C4-2B (cell line): ENCODE results near the gene POU2AF1.

Source experiments
- H3K27ac ChIP-seq: fragments of 450-650 bp; 2 replicates; pipeline ENCODE4 v1.5.1; 2017
- ZFX ChIP-seq: fragments of 450-650 bp; IDR thresholded peaks from 2 replicates; pipeline ENCODE4 v1.6.1; 2017
- TF ChIP-seq, protein P1 (sequence below): fragments of 450-650 bp; conservative IDR thresholded peaks from 2 replicates; pipeline ENCODE4 v1.5.1; 2017; ENCODE audit warnings: mild to moderate bottlenecking

The POU2AF1 gene

GRCh38 chr11:111358038-111359001 is 20.8 kb downstream of the POU2AF1 start:
- TF ChIP-seq, protein P1, sequence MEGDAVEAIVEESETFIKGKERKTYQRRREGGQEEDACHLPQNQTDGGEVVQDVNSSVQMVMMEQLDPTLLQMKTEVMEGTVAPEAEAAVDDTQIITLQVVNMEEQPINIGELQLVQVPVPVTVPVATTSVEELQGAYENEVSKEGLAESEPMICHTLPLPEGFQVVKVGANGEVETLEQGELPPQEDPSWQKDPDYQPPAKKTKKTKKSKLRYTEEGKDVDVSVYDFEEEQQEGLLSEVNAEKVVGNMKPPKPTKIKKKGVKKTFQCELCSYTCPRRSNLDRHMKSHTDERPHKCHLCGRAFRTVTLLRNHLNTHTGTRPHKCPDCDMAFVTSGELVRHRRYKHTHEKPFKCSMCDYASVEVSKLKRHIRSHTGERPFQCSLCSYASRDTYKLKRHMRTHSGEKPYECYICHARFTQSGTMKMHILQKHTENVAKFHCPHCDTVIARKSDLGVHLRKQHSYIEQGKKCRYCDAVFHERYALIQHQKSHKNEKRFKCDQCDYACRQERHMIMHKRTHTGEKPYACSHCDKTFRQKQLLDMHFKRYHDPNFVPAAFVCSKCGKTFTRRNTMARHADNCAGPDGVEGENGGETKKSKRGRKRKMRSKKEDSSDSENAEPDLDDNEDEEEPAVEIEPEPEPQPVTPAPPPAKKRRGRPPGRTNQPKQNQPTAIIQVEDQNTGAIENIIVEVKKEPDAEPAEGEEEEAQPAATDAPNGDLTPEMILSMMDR = no peak
- no peak overlapping the region; the same call in 1 of the 2 replicates for H3K27ac ChIP-seq

DNA sequence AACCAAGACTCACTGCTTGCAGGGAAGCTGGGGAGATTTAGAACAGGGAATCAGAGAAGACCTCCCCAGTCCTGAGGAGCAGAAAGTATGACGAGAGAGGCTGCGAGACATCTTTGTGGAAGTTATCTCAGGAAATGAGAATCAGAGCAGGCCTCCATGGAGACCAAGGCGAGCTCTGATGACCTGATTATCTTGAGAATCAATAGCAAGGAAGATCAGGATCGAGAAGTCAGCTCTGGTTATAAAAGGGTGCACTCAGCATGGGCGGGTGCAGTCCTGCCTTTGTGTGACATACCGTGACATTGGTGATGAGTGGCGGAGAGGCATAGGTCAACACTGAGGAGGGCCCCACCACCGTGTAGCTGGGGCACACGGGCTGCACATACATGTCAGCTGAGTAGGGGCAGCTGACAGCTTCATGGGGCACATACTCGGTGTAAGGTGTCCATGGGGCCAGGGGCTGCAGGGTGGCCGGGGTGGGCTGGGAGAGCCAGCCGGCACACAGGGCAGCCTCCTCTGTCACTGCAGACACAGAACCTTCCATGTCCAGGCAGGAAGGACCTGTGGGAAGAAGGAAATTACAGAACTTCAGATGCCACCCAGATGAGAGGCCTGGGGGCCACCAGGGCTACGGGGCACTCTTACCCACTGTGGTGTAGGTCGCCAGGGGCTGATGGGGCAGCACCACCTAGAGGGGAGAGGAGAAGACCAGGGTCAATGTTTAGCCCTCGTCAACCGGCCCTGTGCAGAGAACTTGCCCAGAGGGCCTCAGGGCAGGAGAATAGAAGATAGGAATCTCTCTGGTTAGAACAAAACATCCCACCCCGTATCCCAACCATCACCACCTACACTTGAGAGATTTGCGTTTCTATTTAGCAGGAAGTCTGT is 21.7 kb downstream of the POU2AF1 start:
- no peak for TF ChIP-seq ZFX
- TF ChIP-seq, protein P1 = no peak
- H3K27ac ChIP-seq = no peak overlapping the region

DNA sequence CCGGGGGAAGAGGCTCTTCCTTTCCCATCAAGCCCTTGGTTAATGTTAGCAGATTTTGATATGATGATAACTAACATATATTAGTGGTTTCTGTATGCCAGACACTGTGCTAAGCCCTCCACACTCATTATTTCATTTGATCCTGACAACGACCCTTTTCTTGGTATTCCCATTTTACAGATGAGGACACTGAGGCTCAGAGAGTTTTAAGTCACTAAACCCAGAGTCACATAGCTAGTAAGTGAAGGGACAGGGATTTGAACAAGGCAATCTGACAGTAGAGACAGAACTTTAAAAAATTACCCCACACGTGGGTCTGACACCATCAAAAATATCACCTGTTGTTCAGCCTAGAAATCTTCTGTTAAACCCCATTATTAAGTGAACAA is 22.4 kb downstream of the POU2AF1 start:
- no peak overlapping the region for H3K27ac ChIP-seq
- TF ChIP-seq, protein P1 = no peak
- TF ChIP-seq ZFX = no peak

- no peak overlapping the region for H3K27ac ChIP-seq
- TF ChIP-seq, protein P1 = no peak
These were observed 23.0 kb downstream of the POU2AF1 start for GRCh38 chr11:111355956-111356659.

DNA sequence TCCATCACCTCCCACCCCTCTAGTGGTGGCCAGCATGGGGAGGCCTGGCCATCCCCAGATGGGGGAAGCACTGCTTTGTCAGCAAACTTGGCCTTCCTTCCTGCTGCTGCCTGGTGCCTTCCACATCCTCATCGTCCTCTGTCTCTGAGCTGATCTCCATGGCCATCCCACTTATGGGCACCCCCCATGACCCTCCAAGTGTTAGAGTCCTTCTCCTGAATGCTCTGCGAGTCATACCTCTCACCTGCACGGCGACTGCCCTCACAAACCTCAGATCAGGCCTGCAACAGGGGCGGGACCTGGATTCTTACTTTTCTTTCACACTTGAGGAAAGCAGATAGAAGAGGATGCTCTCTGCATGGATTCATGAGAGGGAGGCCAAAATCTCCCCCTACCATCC is 24.0 kb downstream of the POU2AF1 start:
- no peak for TF ChIP-seq ZFX
- TF ChIP-seq, protein P1 = no peak
- H3K27ac ChIP-seq = no peak overlapping the region

DNA sequence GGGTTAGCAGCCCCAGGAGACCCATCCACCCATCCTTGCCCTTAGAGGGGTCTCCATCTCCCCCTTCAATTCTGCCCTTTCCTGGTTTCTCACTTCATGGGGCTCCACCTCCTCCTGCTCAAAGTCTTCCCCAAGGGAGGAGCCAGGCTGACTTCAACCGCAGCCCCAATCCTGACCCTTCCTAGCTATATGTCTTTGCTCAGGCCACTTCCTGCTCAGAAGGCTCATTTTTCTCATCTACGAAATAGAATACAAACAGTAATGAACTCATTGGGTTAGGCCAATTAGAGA is 24.5 kb downstream of the POU2AF1 start:
- TF ChIP-seq ZFX = no peak
- TF ChIP-seq, protein P1 = no peak
- H3K27ac ChIP-seq = no peak overlapping the region
